Astrocyte of the spinal cord (primary cell): ENCODE results near the gene PDHB.
A peak's percentile ranks its signal among the peaks of the same experiment; 100 is the strongest.

ENCODE experiments used
- DNase-seq: peaks from one replicate; pipeline ENCODE4 v3.0.0; 2011; ENCODE audit warnings: low read depth, low spot score
- H3K4me3 ChIP-seq: 2 replicates; pipeline ENCODE4 v1.5.1; 2011; ENCODE audit warnings: low read depth, mild to moderate bottlenecking, low read length, moderate library complexity
- in situ Hi-C: cut with HindIII; loops from 2 replicates; pipeline ENCODE4 v1.10.0; 2017; ENCODE audit warnings: low sequenced_read_pairs
- TF ChIP-seq, protein P1 (sequence below): IDR thresholded peaks from 2 replicates; pipeline ENCODE4 v1.5.1; 2012; ENCODE audit warnings: low read depth, mild to moderate bottlenecking, low read length, inconsistent platforms

PDHB gene

GRCh38 chr3:58434990-58435389 lies 1.4 kb upstream of the PDHB start:
- DNase-seq = peak; percentile 41
- TF ChIP-seq, protein P1, sequence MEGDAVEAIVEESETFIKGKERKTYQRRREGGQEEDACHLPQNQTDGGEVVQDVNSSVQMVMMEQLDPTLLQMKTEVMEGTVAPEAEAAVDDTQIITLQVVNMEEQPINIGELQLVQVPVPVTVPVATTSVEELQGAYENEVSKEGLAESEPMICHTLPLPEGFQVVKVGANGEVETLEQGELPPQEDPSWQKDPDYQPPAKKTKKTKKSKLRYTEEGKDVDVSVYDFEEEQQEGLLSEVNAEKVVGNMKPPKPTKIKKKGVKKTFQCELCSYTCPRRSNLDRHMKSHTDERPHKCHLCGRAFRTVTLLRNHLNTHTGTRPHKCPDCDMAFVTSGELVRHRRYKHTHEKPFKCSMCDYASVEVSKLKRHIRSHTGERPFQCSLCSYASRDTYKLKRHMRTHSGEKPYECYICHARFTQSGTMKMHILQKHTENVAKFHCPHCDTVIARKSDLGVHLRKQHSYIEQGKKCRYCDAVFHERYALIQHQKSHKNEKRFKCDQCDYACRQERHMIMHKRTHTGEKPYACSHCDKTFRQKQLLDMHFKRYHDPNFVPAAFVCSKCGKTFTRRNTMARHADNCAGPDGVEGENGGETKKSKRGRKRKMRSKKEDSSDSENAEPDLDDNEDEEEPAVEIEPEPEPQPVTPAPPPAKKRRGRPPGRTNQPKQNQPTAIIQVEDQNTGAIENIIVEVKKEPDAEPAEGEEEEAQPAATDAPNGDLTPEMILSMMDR = no peak

GRCh38 chr3:58434511-58434910 lies 879 bp upstream of the PDHB start:
- TF ChIP-seq, protein P1 = no peak
- no peak for DNase-seq
- in situ Hi-C loops = no loop called here
- H3K4me3 ChIP-seq = no peak overlapping the region

More at GRCh38 chr3:58434990-58435389, 1.4 kb upstream of the PDHB start:
- H3K4me3 ChIP-seq = no peak overlapping the region
- in situ Hi-C loops = no loop called here

DNA sequence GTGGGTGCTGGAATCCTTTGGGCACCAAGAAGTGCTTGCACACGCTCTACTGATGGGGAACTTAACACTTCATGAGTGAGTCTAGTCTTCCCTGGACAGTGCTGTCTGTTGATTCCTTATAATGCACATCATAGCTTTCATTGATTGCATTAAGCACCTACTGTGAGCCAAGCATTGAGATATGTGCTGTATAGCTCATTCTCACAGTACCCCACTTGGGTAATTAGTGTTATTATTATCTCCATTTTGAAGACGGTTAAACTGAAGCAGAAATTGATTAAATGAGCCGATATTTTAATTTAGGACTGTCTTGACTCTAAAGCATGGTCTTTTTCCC lies 504 bp upstream of the PDHB start:
- TF ChIP-seq, protein P1 = no peak
- in situ Hi-C loops = no loop called here
- H3K4me3 ChIP-seq = peak overlapping the region; percentile 91
- DNase-seq = no peak

- no peak for DNase-seq
- TF ChIP-seq, protein P1 = no peak
- in situ Hi-C loops = no loop called here
- peak overlapping the region; percentile 91 for H3K4me3 ChIP-seq
Observed at GRCh38 chr3:58432905-58433304, 727 bp downstream of the PDHB start.

DNA sequence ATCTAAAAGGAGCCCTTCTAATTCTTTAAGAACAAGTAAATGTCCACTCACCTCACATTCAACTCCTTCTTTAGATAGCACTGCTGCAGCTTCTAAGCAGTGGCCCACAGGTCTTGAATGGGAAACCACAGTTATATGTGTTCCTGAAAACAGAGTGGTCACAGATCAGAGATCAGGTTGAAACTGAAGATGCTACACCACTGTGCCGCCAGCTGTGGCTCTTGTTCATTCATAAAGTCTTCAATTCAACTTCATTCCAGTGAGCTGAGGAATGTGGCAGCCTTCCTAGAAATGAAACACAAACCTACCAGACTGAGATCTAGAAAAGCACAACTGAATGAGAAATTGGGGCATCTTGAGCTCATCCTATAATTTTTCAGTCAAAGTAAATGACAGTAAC lies 4.0 kb downstream of the PDHB start:
- TF ChIP-seq, protein P1 = no peak
- no peak overlapping the region for H3K4me3 ChIP-seq
- DNase-seq = peak; percentile 42
- in situ Hi-C loops = no loop called here

- DNase-seq = no peak
- in situ Hi-C loops = no loop called here
- H3K4me3 ChIP-seq = no peak overlapping the region
- TF ChIP-seq, protein P1 = no peak
Observed at GRCh38 chr3:58427661-58428361, 5.8 kb downstream of the PDHB start.
